HEK293 (cell line): Measurements from ENCODE around the gene C2CD2L.
A peak's percentile ranks its signal among the peaks of the same experiment; 100 is the strongest.

ENCODE experiments used
- CTCF ChIA-PET: fragments of 350-600 bp; formaldehyde crosslinking; extraction: SDS; loops from one replicate; lab custom pipeline; 2021; ENCODE audit warnings: antibody characterized with exemption; lab: Yijun Ruan, JAX
- POLR2A ChIA-PET: fragments of 300-600 bp; formaldehyde crosslinking; extraction: SDS; loops from one replicate; lab custom pipeline; 2020; ENCODE audit warnings: antibody characterized with exemption, inconsistent platforms; lab: Yijun Ruan, JAX
- H3K27ac ChIP-seq: fragments of 200-500 bp; sonication (Bioruptor generic); 2 replicates; pipeline ENCODE4 v1.5.1; 2014; ENCODE audit warnings: low read depth, low read length, control low read depth, inconsistent platforms; ENCODE audit errors: extremely low read depth
- H3K36me3 ChIP-seq, 2 experiments: fragments of 200-500 bp in 1 of 2; sonication (Bioruptor generic) in 1 of 2; 1 replicate in 1 of 2; 2 replicates in 1 of 2; pipeline ENCODE4 v1.5.1; 2014 to 2017; ENCODE audit warnings: inconsistent platforms in 2 of 2, low read length in 2 of 2; ENCODE audit not compliant: control insufficient read depth in 2 of 2, insufficient read depth in 1 of 2
- H3K4me1 ChIP-seq: fragments of 200-500 bp; sonication (Bioruptor generic); 2 replicates; pipeline ENCODE4 v1.5.1; 2014; ENCODE audit warnings: mild to moderate bottlenecking, low read length, inconsistent platforms; ENCODE audit not compliant: control insufficient read depth, insufficient read depth
- H3K4me3 ChIP-seq: 2 replicates; pipeline ENCODE4 v1.5.1; 2011; ENCODE audit warnings: low read depth, mild to moderate bottlenecking, control low read depth, low read length, moderate library complexity
- H3K9me3 ChIP-seq: fragments of 200-500 bp; sonication (Bioruptor generic); 2 replicates; pipeline ENCODE4 v1.5.1; 2014; ENCODE audit warnings: low read depth, low read length, inconsistent platforms; ENCODE audit not compliant: control insufficient read depth, insufficient read depth
- BCL11A ChIP-seq: fragments of 450-650 bp; formaldehyde crosslinking; IDR thresholded peaks from 2 replicates; pipeline ENCODE4 v1.5.1; 2016; ENCODE audit warnings: low read depth, missing biosample characterization, missing genetic modification characterization
- HOXC10 ChIP-seq: sonication (generic); formaldehyde crosslinking; IDR thresholded peaks from 2 replicates; pipeline ENCODE4 v1.8.1; 2023; ENCODE audit warnings: mild to moderate bottlenecking, missing genetic modification reagents
- OVOL3 ChIP-seq: fragments of 450-650 bp; formaldehyde crosslinking; IDR thresholded peaks from 2 replicates; pipeline ENCODE4 v1.5.1; 2016; ENCODE audit warnings: missing biosample characterization, missing genetic modification characterization
- PRDM1 ChIP-seq: fragments of 450-650 bp; formaldehyde crosslinking; IDR thresholded peaks from 2 replicates; pipeline ENCODE4; 2016; ENCODE audit warnings: missing biosample characterization, missing genetic modification characterization
- SETDB1 ChIP-seq: IDR thresholded peaks from one replicate; pipeline ENCODE4 v1.6.1; 2017; ENCODE audit warnings: mild to moderate bottlenecking, low read length, moderate library complexity, mixed read lengths; ENCODE audit not compliant: insufficient read length
- ZBTB8A ChIP-seq: fragments of 450-650 bp; formaldehyde crosslinking; IDR thresholded peaks from 2 replicates; pipeline ENCODE4 v1.5.1; 2016; ENCODE audit warnings: missing biosample characterization, missing genetic modification characterization
- ZNF146 ChIP-seq: fragments of 450-650 bp; formaldehyde crosslinking; IDR thresholded peaks from 2 replicates; pipeline ENCODE4 v1.5.1; 2016; ENCODE audit warnings: missing biosample characterization, missing genetic modification characterization
- ZNF239 ChIP-seq: fragments of 450-650 bp; formaldehyde crosslinking; IDR thresholded peaks from 2 replicates; pipeline ENCODE4 v1.5.1; 2016; ENCODE audit warnings: missing biosample characterization, missing genetic modification characterization
- ZNF248 ChIP-seq: fragments of 450-650 bp; formaldehyde crosslinking; IDR thresholded peaks from 2 replicates; pipeline ENCODE4 v1.5.1; 2017; ENCODE audit warnings: missing biosample characterization, missing genetic modification characterization
- ZNF311 ChIP-seq: fragments of 450-650 bp; formaldehyde crosslinking; IDR thresholded peaks from 2 replicates; pipeline ENCODE4 v1.5.1; 2017; ENCODE audit warnings: missing biosample characterization, missing genetic modification characterization, borderline replicate concordance
- ZNF350 ChIP-seq: fragments of 450-650 bp; formaldehyde crosslinking; IDR thresholded peaks from 2 replicates; pipeline ENCODE4 v1.5.0; 2017; ENCODE audit warnings: missing biosample characterization, mild to moderate bottlenecking, missing genetic modification characterization
- ZNF423 ChIP-seq: fragments of 450-650 bp; formaldehyde crosslinking; IDR thresholded peaks from 2 replicates; pipeline ENCODE4 v1.5.1; 2016; ENCODE audit warnings: missing biosample characterization, missing genetic modification characterization
- ZNF555 ChIP-seq: fragments of 450-650 bp; formaldehyde crosslinking; conservative IDR thresholded peaks from 2 replicates; pipeline ENCODE4 v1.5.1; 2017; ENCODE audit warnings: missing biosample characterization, mild to moderate bottlenecking, missing genetic modification characterization, inconsistent platforms
- ZNF560 ChIP-seq: fragments of 450-650 bp; formaldehyde crosslinking; IDR thresholded peaks from 2 replicates; pipeline ENCODE4 v1.5.1; 2017; ENCODE audit warnings: missing biosample characterization, missing genetic modification characterization, borderline replicate concordance
- ZNF843 ChIP-seq: fragments of 450-650 bp; formaldehyde crosslinking; IDR thresholded peaks from 2 replicates; pipeline ENCODE4 v1.5.1; 2016; ENCODE audit warnings: missing biosample characterization, missing genetic modification characterization
- TF ChIP-seq, protein P1 (sequence below): fragments of 450-650 bp; formaldehyde crosslinking; IDR thresholded peaks from 2 replicates; pipeline ENCODE4 v1.5.1; 2016; ENCODE audit warnings: missing biosample characterization, missing genetic modification characterization
- TF ChIP-seq, protein P2 (sequence below): fragments of 450-650 bp; formaldehyde crosslinking; IDR thresholded peaks from 2 replicates; pipeline ENCODE4 v1.5.1; 2016; ENCODE audit warnings: missing biosample characterization, missing genetic modification characterization

The C2CD2L gene

DNA sequence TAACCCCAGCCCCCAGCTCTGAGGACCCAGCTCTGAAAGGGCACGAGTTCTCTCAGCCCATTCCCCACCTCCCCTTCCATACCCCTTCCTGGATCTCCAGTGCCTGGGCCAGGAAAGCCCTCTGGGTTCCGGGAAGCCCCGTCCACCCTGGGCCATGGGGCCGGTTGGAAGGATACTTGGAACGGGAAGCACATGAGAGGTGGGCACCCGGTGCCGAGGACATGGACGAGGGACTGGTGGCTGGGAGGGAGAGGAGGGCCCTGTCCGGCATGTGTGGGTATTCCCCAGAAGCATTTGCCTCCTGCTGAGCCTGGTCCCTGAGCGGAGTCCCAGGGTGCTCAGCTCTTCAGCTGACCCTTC, 9.1 kb downstream of the C2CD2L start:
- H3K4me1 ChIP-seq = no peaks in the 10 kb centered on the region
- CTCF ChIA-PET = interaction anchor here (0.6 kb wide), 2 partner anchors 20 to 38 kb away, joined by 4 read pairs; no protein-coding TSS in a partner anchor
- no peak overlapping the region for H3K27ac ChIP-seq
- H3K36me3 ChIP-seq = peaks cover 0 to 59% of the 10 kb centered on the region in 2 experiments; a peak in 1 of 3 replicates
- no peaks in the 10 kb centered on the region for H3K9me3 ChIP-seq
- TF ChIP-seq ZNF423 (tag by site-specific recombination) = no peak
- TF ChIP-seq ZNF311 (tag by site-specific recombination) = no peak
- TF ChIP-seq, protein P1, sequence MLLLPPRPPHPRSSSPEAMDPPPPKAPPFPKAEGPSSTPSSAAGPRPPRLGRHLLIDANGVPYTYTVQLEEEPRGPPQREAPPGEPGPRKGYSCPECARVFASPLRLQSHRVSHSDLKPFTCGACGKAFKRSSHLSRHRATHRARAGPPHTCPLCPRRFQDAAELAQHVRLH = no peak
- no peak for TF ChIP-seq ZNF843 (tag by site-specific recombination)
- TF ChIP-seq OVOL3 (tag by site-specific recombination) = no peak
- TF ChIP-seq, all 188 proteins: peak for 0
- H3K4me3 ChIP-seq = no peak overlapping the region
- POLR2A ChIA-PET = interaction anchor here (0.8 kb wide), 1 partner anchor 25 kb away, joined by 5 read pairs; no protein-coding TSS in a partner anchor

DNA sequence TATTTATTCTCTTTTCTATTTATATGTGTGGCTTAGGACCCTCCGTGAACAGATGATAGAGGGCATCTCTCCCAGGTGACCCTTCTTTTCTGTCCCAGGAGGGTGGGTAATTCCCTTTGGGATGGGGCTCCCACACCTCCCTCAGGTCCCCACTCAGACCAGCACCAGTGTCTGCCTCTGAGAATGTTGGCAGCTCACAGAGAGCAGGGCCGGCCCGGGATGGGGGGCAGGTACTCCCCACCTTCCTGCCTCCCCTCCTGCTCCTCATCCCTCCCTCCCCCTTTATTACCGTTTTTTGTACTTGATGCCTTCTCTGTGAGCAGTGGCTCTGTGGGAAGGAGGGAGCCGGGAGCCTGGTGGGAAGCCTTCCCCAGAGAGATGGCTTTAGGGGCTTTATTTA, 9.5 kb downstream of the C2CD2L start:
- Histone ChIP-seq H3K36me3 (peaks cover 0 to 55% of the 10 kb centered on the region in 2 experiments; a peak in 1 of 3 replicates), H3K4me1 (no peaks in the 10 kb centered on the region), H3K4me3 (no peak overlapping the region), H3K9me3 (no peaks in the 10 kb centered on the region), H3K27ac (no peak overlapping the region)
- POLR2A ChIA-PET = interaction anchor here (0.6 kb wide), 1 partner anchor 28 kb away, joined by 4 read pairs; no protein-coding TSS in a partner anchor
- TF ChIP-seq SETDB1 = no peak
- TF ChIP-seq PRDM1 (tag by site-specific recombination) = no peak
- TF ChIP-seq, protein P2, sequence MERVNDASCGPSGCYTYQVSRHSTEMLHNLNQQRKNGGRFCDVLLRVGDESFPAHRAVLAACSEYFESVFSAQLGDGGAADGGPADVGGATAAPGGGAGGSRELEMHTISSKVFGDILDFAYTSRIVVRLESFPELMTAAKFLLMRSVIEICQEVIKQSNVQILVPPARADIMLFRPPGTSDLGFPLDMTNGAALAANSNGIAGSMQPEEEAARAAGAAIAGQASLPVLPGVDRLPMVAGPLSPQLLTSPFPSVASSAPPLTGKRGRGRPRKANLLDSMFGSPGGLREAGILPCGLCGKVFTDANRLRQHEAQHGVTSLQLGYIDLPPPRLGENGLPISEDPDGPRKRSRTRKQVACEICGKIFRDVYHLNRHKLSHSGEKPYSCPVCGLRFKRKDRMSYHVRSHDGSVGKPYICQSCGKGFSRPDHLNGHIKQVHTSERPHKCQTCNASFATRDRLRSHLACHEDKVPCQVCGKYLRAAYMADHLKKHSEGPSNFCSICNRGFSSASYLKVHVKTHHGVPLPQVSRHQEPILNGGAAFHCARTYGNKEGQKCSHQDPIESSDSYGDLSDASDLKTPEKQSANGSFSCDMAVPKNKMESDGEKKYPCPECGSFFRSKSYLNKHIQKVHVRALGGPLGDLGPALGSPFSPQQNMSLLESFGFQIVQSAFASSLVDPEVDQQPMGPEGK (tag by site-specific recombination) = no peak
- TF ChIP-seq ZNF555 (tag by site-specific recombination) = no peak
- no peak for TF ChIP-seq ZNF350 (tag by site-specific recombination)
- no peak for TF ChIP-seq ZNF239 (tag by site-specific recombination)
- CTCF ChIA-PET = no interaction called here

DNA sequence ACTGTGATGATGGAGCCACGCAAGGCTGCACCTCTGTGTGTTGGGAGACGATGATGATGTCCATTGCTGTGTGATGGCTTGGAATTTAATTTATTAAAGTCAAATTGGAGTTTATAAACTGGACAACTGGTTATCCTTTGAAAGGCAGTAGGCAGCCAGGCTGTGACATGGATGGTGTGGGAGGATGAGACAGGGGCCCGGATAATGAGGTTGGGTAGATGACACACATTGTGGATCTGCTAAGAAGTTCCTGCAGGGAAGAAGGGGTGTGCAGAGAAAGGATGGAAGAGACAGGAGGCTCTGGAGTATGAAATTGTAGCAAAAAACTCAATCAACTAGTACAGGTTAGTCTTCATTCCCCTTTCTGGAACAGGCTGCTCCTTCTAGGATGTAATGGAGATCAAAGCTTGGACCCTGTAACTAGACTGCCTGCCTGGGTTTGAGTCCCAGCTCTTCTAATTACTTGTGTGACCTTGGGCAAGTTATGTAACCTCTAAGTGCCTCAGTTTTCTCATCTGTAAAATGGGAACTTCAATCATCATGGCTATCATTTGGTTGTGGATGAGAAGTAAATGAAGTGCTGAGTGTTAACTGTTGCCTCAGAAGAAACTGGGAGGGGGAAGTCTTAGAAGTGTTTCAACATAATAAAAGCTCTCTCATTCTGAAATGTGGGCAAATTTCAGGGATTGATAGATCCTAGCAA, 10.0 kb downstream of the C2CD2L start:
- CTCF ChIA-PET = no interaction called here
- Histone ChIP-seq H3K27ac (no peak overlapping the region), H3K4me1 (no peaks in the 10 kb centered on the region; the same call in 1 of the 2 replicates), H3K9me3 (no peaks in the 10 kb centered on the region), H3K36me3 (peaks cover 0 to 50% of the 10 kb centered on the region in 2 experiments; a peak in 1 of 3 replicates), H3K4me3 (no peak overlapping the region)
- TF ChIP-seq ZNF248 (tag by site-specific recombination) (no peak), ZNF555 (tag by site-specific recombination) (no peak), HOXC10 (no peak), ZNF560 (no peak)
- POLR2A ChIA-PET = interaction anchor here (0.6 kb wide), 1 partner anchor 28 kb away, joined by 4 read pairs; no protein-coding TSS in a partner anchor

DNA sequence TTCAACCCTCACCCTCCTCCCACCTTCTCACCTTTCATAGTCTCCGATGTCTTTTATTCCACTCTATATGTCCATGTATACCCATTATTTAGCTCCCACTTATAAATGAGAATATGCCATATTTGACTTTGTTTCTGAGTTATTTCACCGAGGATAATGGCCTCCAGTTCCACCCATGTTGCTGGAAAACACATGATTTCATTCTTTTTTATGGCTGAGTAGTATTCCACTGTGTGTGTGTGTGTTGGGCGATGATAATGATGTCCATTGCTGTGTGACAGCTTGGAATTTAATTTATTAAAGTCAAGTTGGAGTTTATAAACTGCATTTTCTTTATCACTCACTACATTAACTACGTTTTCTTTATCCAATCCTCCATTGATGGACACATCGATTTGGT, 11.1 kb downstream of the C2CD2L start:
- no peak overlapping the region for H3K27ac ChIP-seq
- peaks cover 0 to 40% of the 10 kb centered on the region in 2 experiments; a peak in 1 of 3 replicates for H3K36me3 ChIP-seq
- ChIA-PET POLR2A (interaction anchor here (1.0 kb wide), 1 partner anchor 23 kb away, joined by 4 read pairs; a partner anchor contains a TSS), CTCF (interaction anchor here (1.0 kb wide), 1 partner anchor 78 kb away, joined by 3 read pairs; no protein-coding TSS in a partner anchor)
- H3K9me3 ChIP-seq = no peaks in the 10 kb centered on the region
- H3K4me3 ChIP-seq = no peak overlapping the region
- H3K4me1 ChIP-seq = peaks cover 4% of the 10 kb centered on the region; the same call in 1 of the 2 replicates
- no peak for TF ChIP-seq BCL11A (tag by site-specific recombination)
- no peak for TF ChIP-seq ZBTB8A (tag by site-specific recombination)
- TF ChIP-seq ZNF146 = peak; percentile 95
- TF ChIP-seq, all 188 proteins: peak for 1
